D341Med (cell line): ENCODE results near the gene MALRD1.

Experiments used
- DNase-seq: peaks from one replicate; pipeline ENCODE4 v3.0.0; 2012; ENCODE audit warnings: low spot score

MALRD1 gene

GRCh38 chr10:19048489-19048888 is at the start of gene MALRD1:
MALRD1 (plus strand) TSS chr10:19048801; CDS start chr10:19048939, 138 bp downstream.
- DNase-seq = no peak

- no peak for DNase-seq
Observed at GRCh38 chr10:19003341-19003740, 45.3 kb upstream of the MALRD1 start.

- no peak for DNase-seq
Observed at GRCh38 chr10:19012111-19012510, 36.5 kb upstream of the MALRD1 start.

- DNase-seq = no peak
Observed at GRCh38 chr10:19014034-19014433, 34.6 kb upstream of the MALRD1 start.

- DNase-seq = no peak
Observed at GRCh38 chr10:19014498-19014897, 34.1 kb upstream of the MALRD1 start.

GRCh38 chr10:19017116-19017890 is 31.3 kb upstream of the MALRD1 start:
- DNase-seq = no peak

- no peak for DNase-seq
Observed at GRCh38 chr10:19021162-19021561, 27.4 kb upstream of the MALRD1 start.

- DNase-seq = no peak
Observed at GRCh38 chr10:19024611-19025010, 24.0 kb upstream of the MALRD1 start.

GRCh38 chr10:19031763-19032162 is 16.8 kb upstream of the MALRD1 start:
- DNase-seq = no peak

GRCh38 chr10:19033741-19034140 is 14.9 kb upstream of the MALRD1 start:
- no peak for DNase-seq

- no peak for DNase-seq
Observed at GRCh38 chr10:19041171-19041570, 7.4 kb upstream of the MALRD1 start.

- no peak for DNase-seq
Observed at GRCh38 chr10:19043431-19043830, 5.2 kb upstream of the MALRD1 start.

GRCh38 chr10:19046679-19047078 is 1.9 kb upstream of the MALRD1 start:
- DNase-seq = no peak

GRCh38 chr10:19048891-19049290 is 290 bp downstream of the MALRD1 start:
- DNase-seq = no peak

GRCh38 chr10:19049567-19049966 is 966 bp downstream of the MALRD1 start:
- DNase-seq = no peak

- DNase-seq = no peak
Observed at GRCh38 chr10:19054289-19054835, 5.8 kb downstream of the MALRD1 start.

- no peak for DNase-seq
Observed at GRCh38 chr10:19058046-19058445, 9.4 kb downstream of the MALRD1 start.

- DNase-seq = no peak
Observed at GRCh38 chr10:19063986-19064385, 15.4 kb downstream of the MALRD1 start.

GRCh38 chr10:19071946-19072345 is 23.3 kb downstream of the MALRD1 start:
- DNase-seq = no peak

GRCh38 chr10:19077276-19077675 is 28.7 kb downstream of the MALRD1 start:
- DNase-seq = no peak

- peak; percentile 28 for DNase-seq
Observed at GRCh38 chr10:19096501-19097073, 48.0 kb downstream of the MALRD1 start.

- DNase-seq = no peak
Observed at GRCh38 chr10:19097151-19097550, 48.5 kb downstream of the MALRD1 start.

- no peak for DNase-seq
Observed at GRCh38 chr10:19098803-19099202, 50.2 kb downstream of the MALRD1 start.

- no peak for DNase-seq
Observed at GRCh38 chr10:19107406-19107805, 58.8 kb downstream of the MALRD1 start.
